Measurements from ENCODE around the gene MNT.

MNT gene

DNA sequence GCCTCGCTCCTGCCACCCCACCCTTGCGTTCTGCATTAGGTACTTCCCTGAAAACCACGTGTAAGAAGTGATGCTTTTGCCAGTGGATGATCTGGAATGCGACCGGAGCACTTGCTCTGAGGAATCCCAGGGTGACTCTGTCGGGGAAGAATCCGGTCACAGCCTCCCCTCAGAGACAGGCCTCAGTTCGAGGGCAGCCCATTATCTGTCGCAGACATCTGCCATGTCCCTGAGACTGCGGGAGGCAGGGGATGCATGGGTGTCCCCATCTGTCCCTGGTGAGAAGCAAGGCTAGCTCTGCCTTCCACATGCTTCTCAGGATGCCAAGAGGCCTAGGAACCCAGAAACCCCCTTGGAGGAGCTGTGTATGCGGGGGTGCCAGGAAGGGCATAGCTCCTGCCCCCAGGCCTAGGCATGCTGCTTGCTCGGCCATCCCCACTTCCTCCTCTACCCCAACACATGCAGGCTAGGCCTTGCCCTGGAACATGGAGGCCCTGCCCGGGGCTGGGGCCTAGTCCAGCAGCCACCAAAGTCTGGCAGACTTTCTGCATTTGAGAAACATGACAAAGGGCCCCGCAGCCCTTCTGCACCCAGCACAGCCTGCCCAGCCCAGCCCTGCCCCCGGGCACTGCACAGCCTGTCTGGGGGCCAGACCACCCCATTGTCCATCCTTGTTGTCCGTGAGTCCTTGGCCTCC, 20.5 kb downstream of the MNT start:
- DNase-seq = no peak

DNA sequence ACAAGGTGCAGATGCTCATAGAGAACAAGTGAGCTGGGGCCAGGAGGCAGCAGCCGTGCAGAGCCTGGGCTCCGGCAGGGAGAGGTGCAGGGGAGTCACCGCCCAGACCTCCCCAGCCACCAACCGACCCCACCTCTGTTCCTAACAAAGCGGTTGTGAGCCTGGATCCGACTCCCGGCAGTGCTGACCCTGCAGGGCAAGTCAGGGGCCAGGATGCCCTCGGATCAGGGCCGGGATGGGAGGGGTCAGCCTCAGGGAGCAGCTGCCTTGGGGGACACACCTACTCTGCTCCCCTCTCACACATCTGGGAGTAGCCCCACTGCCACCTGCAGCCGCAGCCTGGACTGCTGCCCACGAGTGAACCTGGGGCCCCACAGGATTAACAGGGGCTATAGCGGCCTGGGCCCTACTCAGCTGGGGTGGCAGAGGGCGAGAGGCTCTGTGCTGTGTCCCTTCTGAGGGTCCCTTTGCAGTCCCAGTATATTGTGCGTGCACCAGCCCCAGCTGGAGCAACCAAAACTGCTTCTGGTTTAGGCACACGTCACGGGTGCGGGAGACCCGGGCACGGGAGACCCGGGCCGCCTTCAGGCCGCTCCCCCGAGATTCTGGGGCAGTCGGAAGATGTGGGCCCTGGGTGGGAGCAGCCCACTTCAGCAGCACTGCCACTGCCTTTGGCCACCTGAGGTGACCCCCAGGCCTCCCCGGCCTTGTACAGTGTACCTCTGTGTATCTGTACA, 21.2 kb downstream of the MNT start:
- DNase-seq = no peak

DNA sequence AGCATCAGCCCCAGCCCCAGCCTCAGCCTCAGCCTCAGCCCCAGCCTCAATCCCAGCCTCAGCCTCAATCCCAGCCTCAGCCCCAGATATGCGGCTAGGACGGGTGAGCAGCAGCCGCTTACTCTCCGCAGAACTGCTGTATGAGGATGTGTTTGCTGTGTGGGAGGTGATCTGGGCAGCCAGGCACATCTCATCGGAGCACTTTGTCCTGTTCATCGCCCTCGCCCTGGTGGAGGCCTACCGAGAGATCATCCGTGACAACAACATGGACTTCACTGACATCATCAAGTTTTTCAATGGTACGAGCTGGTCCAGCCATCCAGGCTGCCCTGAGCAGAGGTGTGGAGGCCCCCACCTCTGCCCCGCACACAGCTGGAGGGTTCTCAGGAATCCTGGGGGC, 22.0 kb downstream of the MNT start:
- DNase-seq = no peak

DNA sequence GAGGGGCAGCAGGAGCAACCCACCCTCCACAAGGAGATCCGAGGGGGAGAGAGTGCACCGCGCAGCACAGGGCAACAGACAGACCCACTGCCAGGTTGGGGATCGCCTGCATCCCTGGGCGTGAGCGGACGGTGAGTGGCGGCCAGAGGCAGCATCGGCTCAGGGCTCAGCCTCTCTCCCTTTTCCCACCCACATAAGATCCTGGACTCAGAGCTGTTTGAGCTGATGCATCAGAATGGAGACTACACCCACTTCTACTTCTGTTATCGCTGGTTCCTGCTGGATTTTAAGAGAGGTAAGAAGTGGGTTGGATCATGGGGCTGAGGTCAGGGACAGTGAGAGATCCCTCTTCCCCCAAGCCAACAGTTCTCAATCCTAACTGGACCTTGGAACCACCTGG, 23.2 kb downstream of the MNT start:
- DNase-seq = no peak

DNA sequence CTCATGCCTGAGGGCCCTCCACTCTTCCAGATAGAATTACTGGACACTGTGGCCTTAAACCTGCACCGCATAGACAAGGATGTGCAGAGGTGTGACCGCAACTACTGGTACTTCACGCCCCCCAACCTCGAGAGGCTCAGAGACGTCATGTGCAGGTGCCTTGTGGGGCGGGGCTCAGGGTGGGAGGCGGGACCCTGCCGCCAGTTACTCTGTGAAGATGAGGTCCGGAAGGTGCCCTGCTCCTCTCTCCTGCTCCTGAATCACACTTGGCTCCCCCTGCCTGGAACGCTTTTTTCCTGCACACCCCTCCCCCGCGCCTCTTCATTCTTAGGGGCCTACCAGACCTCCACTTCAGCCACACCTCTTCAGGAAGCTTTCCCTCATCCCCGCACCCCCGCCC, 24.8 kb downstream of the MNT start:
- DNase-seq = no peak

DNA sequence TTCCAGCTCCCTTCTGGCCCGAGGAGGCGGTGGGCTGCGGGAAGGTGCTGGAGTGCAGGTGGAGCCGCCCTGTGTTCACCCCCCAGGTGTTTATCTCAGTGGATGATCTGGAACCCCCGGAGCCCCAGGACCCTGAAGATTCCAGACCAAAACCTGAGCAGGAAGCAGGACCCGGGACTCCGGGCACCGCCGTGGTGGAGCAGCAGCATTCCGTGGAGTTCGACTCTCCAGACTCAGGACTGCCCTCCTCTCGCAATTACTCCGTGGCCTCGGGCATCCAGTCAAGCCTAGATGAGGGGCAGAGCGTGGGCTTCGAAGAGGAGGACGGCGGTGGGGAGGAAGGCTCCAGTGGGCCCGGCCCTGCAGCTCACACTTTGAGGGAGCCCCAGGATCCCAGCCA, 25.5 kb downstream of the MNT start:
- DNase-seq = no peak

DNA sequence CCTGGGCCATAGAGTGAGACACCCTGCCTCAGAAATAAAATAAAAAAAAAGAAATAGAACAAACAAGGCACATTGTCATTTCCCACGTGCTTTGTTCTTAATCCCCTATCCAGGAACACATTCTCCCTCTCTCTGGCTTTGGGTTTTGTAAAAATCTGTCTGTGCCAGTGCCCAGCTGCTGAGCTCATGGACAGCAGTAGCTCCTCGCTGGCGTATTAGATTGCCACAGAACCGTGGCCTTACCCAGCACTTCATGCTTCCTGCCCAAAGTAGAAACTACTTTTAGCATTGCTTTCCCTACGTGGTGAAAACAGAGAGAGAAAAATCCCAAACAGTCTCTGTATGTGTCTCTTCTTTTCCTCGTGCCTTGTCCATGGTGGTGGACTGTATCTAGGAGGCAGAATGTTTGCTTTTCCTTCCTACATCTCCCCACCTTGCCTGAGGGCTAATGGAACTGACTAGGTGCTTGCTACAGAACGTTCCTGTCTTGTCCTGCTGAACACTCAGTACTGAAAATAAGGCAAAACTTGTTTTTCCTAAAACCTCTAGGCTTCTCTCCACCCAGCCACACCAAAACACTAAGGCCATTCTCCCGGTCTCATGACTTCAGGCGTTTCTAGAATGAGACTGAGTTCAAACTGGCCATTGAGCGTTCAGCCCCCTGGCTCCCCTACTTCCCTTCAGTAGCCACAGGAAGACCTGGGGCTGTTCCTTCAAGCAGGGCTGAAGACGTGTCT, 26.1 kb downstream of the MNT start:
- no peak for DNase-seq

DNA sequence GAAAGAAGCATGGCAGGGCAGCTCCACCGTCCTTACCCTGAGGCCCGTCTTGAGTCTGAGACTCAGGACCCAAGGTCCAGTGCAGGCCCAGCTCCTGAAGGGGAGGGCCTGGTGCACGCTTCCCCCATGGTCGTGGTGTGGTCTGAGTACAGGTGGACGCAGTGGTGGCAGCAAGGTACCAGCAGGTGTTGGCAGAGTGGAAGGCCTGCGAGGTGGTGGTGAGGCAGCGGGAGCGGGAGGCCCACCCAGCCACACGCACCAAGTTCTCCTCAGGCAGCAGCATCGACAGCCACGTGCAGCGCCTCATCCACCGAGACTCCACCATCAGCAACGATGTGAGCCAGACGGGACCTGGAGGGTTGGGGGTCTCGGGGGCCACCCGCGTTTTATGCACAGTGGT, 27.7 kb downstream of the MNT start:
- DNase-seq = no peak

DNA sequence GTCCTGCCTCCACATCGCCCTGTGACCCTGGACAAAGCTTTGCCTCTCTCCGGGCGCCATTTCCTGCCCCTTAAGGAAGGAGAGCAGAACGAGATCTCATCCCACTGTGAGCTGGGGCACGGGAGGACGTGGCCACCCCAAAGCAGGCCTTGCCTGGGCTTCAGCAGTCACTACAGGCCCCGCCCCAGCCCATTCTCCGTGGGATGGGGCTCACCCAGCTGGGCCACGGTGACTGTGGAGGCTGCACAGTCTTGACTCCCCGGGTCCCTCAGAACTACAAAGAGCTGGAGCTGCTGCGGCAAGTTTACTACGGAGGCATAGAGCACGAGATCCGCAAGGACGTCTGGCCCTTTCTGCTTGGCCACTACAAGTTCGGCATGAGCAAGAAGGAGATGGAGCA, 28.2 kb downstream of the MNT start:
- DNase-seq = no peak

DNA sequence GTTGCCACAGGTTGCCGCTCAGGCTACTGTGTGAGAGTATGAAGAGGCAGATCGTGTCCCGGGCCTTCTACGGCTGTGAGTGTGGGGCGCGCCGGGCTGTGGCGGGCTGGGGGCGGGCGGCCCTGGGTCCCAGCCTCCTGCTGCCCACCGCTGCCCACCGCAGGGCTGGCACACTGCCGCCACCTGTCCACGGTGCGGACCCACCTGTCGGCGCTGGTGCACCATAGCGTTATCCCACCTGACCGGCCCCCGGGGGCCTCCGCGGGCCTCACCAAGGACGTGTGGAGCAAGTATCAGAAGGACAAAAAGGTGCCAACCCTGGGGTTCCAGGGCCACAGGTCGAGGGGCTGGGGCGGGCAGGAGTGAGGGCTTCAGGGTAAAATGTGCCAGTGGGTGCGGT, 28.7 kb downstream of the MNT start:
- DNase-seq = no peak

DNA sequence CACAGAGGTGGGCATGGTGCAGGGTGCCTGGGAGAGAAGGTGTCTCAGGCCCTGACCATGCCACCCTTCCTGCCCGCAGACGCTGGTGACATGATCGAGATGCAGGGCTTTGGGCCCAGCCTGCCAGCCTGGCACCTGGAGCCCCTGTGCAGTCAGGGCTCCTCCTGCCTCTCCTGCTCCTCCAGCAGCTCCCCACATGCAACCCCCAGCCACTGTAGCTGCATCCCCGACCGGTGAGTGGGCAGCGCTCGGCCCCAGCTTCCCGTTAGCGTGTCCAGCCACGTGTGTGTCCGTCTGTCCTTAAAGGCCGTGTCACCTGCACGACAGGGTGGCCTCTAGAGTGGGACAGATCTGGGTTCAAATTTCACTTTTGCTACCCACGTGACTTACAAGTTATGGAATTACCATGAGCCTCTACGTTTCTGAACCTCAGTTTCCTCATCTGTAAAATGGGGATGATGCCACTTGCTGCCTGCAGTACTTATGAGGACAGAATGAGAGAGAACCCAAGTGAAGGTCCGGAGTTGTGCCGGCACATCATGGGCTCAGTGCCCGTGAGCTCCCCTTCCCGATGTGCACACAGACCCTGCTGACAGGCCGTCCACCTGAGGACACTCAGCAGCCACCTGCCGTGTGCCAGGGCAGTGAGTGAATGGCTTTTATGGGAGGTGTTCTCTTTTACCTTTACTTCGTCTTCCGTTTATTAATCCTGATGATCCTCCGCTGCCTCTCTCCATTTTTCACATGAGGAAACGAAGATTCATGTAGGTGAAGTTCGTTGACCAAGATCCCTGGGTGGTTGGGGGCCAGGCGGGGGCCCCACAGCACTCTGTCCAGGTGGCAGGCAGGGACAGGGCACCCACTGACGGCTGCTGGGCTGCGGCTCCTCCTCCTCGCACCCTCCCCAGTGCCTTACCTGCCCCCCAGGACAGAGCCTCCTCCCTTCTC, 29.4 kb downstream of the MNT start:
- no peak for DNase-seq

DNA sequence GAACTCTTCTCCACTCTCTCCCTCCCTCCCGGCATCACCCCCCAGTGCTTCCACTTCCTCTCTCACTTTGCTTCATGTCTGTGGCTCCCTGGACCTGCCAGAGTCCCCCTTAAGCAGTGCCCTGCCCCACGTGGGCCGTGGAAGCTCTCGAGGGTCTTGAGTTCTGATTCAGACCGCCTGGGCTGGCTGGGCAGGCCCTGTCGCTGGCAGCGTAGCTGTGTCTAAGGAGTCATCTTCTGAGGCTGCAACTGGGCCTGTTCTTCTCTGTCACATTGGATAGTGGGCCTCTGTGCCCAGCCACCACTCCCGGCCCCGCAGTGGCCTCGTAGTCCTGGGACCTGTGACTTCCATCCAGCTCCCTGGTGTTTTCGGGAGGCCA, 30.7 kb downstream of the MNT start:
- no peak for DNase-seq

DNA sequence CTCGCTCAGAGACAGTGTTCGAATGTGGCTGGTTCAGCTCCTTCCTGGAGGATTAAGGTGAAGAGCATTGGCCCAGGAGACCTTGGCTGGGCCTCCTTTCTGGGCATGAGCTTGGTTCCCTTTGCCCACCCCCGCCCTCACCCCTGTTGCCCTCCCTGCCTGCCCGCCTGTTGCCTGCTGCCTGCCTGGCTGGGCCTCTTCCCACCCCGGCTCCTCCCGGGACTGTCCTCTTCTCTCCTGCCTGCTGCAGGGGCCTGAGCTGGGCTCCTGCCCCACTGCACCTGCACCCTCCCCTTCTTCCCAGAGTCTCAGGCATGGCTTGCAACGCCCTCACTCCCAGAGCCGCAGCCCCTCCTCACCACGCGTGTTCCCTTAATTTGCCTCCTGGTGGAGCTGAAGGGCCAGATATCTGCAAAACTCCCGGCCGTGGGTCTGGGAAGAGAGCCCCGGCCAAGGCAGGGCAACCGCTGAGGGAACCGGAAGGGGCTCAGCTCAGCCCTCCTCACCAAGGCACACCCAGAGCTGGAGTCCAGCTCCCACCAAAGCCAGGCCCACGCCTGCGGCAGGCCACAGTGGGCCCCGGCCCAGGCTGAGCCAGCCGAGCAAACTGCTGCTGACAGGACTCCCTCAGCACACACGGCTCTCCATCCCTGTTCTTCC, 31.2 kb downstream of the MNT start:
- no peak for DNase-seq

DNA sequence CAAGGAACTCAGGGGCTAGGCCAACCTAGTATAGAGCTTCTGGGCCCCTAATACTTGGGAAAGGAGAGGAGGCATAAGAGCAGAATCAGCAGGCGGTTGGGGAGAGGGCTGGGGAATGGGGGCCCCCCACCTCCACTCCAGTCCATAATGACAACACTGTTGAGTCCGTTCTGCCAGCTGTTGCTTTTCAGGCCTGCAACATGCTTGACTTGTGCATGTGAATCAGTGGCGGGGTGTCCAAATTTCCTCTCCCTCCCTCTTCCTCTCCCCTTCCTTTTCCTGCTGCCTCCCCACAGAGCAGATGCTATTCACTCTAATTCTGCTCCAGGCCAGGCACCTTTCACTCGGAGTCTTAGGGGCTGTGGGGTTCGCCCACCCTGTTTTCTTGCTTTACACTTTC, 31.8 kb downstream of the MNT start:
- no peak for DNase-seq

DNA sequence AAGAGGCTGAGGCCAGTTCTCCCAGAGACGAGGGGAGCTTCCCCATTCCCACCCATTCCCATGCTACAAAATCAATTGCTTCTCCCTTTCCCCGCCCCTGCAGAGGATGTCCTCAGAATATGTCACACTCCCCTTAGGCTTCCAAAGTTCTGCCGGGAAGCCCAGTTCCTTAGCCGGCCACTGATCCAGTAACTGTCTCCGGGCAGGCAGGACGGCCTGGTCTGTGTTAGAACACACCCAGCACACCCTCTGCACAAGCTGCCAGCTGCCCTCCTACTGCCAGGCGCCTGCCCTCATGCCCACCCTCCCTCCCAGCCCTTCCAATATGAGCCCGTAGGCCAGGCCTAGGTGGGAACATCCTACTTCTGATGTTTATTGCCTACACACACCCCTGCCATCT, 32.5 kb downstream of the MNT start:
- DNase-seq = no peak

DNA sequence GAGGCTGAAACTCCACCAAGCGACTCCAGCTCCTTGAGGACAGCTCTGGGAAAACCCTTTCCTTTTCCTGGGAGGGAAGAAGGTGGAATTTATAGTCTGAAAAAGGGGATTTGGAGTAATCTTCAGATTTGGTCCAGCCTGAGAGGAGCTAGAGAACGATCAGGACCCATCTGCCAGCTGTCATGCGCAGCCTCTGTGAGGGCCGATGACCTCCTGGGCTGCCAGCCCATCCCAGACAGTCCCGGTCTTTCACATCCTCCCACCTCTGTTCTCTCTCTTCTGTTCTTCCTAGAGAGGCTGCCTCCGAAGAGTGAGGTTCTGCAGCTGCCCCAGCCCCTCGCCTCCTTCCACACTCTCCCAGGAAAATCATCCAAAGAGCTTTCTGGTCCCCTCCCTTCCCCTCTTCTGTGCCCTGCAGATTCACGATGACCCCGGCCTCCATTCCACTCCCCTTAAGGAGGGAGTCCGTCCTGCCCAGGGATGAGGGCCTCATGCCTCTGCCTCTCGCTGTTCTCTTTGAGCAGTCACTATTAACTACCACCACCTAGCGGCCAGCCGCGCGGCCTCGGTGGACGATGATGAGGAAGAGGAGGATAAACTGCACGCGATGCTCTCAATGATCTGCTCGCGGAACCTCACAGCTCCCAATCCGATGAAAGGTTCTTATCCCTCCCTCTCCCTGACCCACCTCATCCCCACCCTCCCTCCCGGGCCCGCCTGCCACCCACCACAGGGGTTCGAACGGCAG, 33.9 kb downstream of the MNT start:
- DNase-seq = no peak

DNA sequence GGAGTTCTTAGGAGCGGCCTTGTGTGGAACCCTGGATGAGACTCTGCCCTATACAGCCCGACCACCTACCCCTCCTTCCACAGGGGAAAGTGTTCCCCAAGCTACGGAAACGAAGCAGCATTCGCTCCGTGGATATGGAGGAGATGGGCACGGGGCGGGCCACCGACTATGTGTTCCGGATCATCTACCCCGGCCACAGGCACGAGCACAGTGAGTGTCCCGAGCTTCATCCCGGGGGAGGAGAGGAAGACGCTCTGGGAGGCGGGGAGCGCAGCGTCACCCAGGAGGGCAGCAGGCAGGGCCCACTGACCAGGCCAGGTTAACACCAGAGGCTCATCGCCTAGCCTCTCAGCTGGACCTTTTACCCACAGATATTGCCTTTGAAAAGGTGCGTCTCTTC, 35.7 kb downstream of the MNT start:
- no peak for DNase-seq

DNA sequence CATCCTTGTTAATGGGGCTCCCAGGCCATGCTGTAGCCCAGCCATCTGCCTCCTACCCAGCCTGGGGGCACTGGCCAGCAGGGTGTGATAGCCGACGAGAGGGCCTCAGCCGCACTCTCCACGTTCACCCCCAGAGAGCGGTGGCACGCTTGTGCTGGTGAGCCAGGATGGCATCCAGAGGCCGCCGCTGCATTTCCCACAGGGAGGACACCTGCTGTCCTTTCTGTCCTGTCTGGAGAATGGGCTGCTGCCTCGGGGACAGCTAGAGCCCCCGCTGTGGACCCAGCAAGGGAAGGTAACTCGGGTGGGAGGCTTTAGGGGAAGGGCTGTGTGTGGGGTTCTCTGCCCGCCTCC, 36.1 kb downstream of the MNT start:
- no peak for DNase-seq

DNA sequence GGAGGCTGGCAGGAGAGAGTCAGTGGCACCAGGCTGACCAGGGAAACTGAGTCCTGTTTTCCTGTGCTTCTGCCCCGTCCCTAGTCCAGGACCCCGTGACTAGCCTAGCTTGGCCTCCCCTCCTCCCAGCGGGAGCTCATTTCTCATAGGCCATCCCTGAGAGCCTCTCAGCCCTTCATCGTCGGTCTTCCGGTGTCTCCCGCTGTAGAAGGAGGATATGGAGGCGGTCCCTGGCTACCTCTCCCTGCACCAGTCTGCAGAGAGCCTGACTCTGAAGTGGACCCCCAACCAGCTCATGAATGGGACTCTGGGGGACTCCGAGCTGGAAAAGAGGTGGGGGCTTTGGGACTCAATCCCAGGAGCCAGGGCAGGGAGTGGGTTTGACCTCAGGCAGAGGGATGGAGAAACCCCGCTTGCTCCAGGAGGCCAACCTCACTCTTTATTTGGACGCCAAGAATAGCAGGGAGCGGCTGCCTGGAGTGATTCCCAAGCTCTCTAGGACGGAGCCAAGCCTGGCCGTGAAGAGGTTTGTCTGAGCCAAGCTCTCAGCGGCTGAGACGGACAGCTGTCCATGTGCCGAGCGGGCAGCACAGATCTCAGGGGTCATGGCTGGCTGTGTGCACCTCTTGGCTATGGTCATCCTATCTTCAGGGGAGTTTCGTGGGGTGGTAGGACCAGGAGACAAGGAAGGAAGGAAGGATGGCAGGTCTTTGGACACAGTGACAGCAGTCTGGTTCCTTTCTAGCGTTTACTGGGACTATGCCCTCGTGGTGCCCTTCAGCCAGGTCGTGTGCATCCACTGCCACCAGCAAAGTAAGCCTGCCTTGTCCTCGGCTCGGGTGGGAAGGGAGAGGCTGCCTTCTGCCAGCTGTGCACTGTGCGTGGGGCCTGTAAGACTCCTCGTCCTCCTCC, 36.8 kb downstream of the MNT start:
- DNase-seq = no peak

DNA sequence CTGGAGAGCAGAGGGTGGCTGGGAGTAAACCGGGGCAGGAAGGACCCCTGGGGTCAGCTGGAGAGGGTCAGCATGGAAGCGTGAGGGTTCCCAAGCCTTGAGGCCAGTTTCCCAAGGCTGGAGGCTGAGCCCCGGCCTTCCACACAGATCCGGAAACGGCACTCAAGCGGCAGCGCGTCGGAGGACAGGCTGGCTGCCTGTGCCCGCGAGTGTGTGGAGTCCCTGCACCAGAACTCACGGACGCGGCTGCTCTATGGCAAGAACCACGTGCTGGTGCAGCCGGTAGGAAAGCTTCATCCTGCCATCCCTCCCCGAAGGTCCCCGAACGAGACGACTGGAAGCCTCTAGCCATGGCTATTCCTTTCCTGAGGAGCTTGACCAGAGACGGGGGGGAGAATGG, 37.5 kb downstream of the MNT start:
- no peak for DNase-seq

DNA sequence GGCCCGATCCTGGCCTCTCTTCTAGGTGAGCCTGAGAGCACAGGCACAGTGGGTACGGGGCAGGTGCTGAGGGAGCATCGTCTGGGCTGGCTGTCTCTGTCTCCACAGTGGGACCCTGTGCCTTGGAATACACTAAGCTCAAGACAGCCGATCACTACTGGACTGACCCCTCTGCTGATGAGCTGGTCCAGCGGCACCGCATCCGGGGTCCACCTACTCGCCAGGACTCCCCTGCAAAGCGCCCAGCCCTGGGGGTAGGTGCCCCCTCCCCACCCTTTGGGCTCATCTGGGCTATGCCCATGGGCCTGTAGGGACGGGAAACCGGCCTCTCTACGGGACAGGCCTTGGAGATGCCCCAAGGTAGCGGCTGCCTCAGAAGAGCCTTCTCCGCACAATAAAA, 38.0 kb downstream of the MNT start:
- DNase-seq = no peak
